GM18520 (cell line): ENCODE data around the gene NCDN.
A peak's percentile ranks its signal among the peaks of the same experiment; 100 is the strongest.

ENCODE experiments used
- ATAC-seq: cut with Tn5 transposase; IDR thresholded peaks from one replicate; pipeline ENCODE4 v1.9.1; 2021; ENCODE audit not compliant: unreplicated experiment

The NCDN gene, protein sequence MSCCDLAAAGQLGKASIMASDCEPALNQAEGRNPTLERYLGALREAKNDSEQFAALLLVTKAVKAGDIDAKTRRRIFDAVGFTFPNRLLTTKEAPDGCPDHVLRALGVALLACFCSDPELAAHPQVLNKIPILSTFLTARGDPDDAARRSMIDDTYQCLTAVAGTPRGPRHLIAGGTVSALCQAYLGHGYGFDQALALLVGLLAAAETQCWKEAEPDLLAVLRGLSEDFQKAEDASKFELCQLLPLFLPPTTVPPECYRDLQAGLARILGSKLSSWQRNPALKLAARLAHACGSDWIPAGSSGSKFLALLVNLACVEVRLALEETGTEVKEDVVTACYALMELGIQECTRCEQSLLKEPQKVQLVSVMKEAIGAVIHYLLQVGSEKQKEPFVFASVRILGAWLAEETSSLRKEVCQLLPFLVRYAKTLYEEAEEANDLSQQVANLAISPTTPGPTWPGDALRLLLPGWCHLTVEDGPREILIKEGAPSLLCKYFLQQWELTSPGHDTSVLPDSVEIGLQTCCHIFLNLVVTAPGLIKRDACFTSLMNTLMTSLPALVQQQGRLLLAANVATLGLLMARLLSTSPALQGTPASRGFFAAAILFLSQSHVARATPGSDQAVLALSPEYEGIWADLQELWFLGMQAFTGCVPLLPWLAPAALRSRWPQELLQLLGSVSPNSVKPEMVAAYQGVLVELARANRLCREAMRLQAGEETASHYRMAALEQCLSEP

DNA sequence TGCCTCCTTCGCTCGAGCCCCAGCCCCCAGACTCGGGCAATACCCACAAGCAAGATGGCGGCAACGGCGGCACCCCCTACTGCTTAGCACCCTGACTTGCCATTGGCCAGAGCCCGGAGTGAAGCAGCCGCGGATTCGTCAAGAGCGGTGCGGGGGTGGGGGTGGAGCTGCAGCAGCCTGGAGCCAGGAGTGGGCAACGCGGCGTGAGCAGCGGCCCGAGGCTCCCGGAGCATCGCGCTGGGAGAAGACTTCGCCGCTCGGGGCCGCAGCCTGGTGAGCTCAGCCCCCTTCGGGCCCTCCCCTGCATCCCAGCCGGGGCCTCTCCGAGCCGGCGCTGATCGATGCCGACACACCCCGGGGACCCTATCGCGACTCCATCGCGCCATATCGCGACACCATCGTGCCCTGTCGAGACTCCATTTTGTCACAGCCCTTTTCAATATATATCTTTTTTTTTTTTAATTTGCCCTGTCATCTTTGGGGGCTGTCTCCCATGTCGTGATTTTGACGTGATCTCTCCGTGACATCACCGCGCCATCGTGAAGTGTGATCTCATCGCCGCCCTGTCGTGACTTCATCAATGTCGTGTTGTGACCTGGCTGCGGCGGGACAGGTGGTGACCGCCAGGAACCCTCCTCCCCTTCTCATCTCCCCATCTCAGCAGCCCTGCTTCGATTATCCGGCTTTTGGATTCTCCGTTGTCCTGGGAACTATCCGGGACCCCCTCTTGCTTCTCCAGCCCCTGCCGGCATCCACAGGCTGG is at the start of gene NCDN:
Gene NCDN, plus strand, starts transcription at position 189 of the 763 bp plus-strand sequence. Its CDS starts 392 bp downstream, at position 581.
- ATAC-seq: peak; percentile 54

DNA sequence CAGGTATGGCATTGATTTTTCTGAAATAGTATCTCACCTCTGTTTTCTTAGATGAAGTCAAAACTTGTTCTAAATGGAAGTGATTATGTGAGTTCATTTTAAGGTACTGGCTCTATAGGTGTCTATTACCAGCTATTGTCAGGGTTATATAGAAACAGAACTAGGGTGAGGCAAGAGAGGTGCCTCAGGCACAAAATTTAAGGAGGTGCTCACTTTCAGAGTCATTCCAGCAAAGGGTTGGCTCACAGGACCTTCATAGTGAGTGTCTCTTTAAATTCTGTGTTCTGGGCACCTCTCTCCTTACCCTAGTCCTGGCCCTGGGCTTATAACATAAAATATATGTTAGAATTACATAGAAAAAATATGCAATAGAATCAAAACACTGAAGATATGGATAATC is 49.7 kb upstream of the NCDN start:
- ATAC-seq: no peak

DNA sequence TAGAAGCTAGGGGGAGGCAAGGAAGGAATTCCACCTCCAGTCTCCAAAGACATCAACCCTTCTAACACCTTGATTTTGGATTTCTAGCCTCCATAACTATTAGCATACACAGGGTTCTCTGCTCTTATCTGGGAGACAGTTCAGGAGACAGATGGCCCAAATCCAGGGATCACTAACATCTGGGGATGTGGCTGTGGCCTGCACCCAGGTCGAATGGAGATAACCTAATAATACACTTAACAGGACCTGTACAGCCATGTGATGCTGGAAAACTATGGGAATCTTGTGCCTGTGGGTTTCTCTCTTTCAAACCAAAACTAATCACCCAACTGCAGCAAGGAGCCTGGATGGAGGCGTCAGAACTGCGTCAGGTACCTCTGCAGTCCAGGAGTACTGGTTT is 48.0 kb upstream of the NCDN start:
- ATAC-seq: no peak

DNA sequence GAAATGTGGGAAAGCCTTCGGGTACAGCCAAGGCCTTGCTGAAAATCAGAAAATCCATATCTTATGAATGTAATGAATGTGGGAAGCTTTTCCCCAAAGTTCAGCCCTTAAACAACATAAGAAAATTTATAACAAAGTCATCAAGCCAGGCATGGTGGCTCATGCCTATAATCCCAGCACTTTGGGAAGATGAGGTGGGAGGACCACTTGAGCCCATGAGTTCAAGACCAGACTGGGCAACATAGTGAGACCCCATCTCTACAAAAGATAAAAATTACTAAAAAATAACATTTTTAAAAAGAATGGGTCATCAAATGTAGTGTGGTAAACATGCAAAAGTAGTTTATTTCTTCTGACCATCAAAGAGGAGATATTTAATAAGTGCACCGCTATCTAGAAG is 46.3 kb upstream of the NCDN start:
- no peak for ATAC-seq

DNA sequence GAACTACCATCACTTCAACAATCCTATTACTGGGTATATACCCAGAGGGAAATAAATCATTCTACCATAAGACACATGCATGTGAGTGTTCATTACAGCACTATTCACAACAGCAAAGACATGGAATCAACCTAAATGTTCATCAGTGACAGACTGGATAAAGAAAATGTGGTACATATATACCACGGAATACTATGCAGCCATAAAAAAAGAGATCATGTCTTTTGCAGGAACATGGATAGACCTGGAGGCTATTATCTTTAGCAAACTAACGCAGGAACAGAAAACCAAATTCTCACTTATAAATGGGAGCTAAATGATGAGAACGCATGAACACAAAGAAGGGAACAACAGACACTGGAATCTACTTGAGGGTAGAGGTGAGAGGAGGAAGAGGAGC is 39.4 kb upstream of the NCDN start:
- no peak for ATAC-seq

DNA sequence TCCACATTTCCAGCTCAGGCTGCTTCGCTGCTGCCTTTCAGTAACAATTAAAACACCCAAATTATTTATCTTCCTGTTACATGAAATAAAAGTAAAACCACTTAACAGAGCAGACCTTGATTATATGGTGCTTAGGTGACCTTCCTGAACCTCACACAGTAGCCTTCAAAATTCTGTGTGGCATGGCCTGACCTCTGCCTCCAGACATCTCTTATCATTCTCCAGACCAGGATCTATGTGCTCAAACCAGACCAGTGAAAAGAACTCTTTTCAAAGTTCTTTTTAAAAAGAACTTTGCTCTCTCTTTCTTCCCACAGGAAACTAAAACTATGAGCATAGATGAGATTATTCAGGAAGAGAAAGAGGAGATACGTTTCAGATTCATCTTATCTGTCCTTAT is 38.2 kb upstream of the NCDN start:
- ATAC-seq: no peak

DNA sequence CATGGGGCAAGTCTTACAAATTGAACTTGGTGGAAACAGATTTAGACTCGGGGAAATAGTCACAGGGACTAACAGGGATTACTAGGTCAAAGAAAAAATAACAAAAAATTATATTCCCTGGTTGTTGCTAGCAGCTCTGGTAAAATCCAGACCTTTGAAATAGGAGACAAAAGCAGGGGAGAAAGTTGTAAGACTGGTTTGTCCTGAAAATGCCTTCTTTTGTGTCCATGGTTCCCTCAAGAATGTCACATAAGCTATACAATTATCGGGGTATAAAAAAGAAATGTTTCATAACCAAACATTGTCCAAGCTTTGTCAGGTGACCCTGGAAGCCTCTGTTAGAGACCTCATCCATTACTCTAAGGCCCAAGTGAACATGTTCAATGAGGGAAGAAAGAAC is 33.5 kb upstream of the NCDN start:
- no peak for ATAC-seq

DNA sequence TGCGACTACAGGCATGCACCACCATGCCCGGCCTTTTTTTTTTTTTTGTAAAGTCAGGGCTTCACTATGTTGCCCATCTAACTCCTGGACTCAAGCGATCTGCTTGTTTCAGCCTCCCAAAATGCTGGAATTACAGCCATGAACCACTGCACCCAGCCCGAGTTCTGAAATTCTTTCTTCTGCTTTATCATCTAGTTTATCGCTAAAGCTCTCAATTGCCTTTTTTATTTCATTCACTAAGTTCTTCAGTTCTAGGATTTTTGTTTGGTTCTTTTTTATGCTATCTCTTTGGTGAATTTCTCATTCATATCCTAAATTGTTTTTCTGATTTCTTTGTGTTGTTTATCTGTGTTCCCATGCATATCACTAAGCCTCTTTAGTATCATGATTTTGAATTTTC is 27.4 kb upstream of the NCDN start:
- no peak for ATAC-seq

DNA sequence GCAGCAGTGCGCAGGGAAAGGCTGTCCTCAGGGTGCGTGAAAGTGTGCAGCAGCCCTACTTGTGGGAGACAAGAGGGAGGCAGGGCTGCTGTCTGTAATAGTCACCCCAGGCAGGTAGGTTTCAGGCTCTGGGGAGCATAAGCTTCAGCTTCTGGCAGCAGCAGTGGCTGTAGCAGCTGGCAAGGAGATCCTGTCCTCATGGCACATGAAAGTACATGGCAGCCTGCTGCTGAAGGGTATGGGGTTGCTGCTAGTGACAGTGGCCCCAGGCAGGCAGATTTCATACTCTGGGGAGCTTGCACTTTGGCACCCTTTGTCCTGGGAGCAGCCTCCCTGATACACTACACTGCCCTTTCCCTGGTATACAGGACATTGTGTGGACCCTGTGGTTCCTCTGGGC is 26.7 kb upstream of the NCDN start:
- ATAC-seq: no peak

DNA sequence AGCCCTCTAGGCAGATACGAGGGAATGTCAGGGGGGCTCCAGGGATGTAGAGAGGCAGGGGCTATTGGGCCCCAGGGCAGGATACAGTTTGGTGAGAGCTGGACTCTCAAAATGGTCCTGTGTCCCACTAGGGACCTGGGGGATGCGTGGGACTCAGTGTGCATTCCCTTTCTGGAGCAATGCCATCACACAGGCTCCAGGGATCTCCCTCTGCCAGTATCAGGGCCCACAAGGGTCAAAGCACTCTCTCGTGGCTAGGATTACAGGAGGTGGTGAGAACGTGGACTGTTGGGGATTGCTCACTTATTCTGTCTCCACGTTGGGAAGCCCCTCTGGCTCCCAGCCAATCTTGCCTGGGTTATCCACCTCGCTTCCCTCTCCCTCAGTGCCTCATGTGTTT is 26.2 kb upstream of the NCDN start:
- ATAC-seq: no peak

DNA sequence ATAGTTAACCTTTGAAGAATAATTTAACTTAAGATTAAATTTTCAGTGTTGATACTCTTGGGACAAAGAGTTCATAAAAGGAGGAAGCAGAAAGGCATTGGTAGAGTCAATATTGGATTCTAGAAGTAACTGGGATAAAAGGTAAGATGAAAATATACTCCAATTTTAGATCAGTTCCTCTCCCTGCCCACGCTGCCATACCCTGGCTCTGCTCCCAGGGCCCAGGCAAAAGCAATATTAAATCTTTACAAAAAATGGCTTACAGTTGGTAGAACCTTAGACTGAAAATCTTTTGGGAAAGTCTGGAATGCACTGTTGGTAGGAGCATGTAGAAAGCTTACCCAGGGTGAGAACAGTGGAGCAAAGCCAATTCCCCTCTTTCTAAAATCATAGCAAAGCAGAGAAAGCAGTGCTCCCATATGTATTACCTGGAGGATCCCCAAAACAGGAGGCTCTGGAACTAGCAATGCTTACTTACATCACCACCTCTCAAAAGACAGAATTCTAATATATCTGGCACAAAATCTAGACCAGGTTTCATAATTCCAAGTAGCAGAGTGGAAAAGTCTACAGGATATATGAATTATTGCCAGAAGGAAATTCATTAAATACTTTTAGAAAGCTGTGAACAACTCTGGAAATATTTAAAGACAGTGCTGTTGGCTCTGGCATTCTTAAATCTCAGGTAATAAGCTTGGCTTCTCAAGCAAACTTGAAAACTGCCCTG is 24.9 kb upstream of the NCDN start:
- ATAC-seq: no peak

DNA sequence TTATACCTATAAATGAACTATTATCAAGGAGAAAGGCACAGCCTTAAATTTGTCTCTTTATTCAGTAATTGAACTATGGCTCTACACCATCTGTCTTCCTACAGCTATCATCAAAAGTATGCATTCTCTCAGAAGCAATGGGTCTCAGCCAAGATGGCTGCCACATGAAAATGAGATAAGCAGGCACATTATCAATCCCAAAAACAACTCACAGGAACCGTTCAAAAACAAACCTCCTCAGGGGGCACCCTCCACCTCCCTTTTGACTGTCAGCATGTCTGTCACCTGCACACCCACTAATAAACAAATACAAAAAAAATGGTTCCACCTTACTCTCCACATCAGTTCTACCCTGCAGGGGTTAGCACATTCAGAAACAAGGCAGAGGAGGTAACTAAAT is 24.0 kb upstream of the NCDN start:
- no peak for ATAC-seq

DNA sequence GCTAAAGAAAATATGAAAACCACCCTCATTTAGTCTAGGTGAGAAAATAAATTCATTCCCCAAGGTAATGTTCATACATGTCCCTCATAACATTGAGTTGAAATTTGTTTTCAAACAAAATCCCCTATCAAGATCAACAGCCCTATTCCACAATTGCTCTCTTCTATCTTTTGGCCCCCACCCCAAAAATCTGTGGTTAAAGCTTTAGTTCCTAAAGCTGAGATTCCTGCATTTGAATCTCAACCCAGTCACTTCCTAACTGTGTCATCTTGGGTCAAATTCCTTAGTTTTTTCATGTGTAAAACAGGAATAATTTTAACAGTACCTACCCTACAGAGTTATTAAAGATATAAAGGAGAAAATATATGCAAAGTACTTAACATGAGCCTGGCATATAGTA is 22.4 kb upstream of the NCDN start:
- ATAC-seq: no peak

DNA sequence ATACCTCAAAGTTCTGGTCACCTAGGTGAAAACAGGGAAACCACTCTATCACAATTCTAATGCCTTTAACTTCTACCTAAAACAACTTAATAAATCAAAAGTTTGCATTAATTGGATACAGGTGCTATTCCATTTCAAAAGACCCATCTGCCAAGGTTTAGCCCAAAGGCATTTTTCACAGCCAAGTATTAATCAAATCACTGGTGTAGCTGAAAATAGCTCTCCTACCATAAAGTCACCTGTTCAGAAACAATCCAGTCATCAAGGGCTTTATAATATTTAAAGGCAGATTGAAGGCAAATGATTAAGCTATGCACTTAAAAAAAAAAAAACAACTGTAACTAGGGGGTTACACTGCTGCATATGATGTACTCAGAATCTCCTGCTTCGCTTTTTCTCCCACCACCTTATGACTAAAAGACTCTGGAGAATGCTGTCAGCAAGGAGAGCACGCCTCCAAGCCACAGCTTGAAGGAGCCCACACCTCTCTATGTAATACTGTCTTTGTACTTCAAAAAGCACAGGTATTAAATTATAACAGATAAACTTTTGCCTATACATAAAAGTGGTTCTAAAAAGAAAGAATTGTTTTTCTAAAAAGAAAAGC is 20.9 kb upstream of the NCDN start:
- ATAC-seq: no peak

DNA sequence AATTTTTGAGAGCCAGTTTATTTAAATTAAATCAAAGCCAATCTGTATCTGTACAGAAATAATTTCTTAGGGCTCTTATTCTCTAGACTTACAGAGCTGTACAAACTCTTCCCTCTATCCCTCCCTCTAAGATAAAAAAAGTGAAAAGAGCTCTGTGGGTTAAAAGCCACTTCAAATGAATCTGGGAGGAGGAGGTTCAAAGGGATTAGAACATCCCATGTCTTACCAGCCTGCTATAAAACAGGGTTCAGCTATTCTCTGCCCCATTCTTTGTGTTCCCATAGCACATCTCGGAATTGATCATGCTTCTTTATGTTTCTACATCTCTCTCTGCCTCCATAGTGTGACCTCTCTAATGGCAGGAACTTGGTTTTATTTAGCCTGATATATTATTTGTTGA is 19.8 kb upstream of the NCDN start:
- no peak for ATAC-seq

DNA sequence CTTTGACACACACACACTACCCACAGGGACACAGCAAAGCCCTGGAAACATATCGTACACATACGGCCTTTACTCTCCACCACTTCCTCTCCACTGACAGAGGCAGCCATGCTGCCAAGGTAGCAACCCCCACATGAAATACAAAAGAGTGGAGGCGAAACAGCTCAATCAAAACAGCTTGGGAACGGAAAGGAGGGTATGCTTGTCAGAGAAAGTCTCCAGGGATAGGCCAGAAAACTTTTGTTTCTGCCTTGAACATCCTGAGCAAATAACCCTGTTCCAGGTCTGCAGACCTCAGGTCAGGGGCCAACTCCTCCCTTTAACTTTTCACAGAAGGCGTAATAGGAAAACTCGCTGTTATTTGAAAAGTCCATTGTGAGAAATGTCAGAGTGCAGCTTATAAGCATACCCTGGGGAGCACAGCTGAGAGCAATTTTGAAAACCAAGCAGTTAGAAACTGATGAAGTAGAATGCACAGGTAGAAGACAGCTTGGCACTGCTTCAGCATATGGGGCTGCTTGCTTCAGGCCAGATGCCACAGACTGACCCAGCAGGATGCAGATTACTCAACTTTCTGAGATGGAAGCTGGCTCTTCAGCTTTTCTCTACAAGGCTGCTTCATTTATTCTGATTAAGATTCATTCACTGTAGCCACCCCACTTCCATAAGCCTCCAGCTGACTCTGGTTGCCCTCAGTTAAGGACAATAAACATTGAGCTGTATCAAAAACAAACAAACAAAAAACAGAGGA is 18.4 kb upstream of the NCDN start:
- ATAC-seq: no peak

DNA sequence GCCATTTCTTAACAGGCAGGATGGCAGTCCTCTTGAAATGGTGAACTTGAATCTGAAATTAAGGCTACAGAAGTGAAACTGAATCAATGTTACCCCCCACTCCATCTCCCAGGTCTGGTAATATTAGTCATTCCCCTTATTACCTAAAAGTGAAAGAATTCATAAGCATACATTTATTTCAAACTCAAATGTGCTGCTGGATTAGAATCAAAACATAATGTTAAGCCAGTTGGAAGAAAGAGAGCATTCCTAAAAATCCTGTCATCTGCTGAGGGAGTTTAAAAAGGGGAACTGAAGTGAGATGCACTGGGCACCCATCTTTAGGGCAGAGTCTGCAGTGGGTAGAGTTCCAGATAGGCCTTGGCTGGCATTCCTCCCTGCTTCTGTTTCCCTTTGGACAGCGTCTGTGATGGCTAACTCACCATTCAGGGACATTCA is 17.8 kb upstream of the NCDN start:
- ATAC-seq: no peak

DNA sequence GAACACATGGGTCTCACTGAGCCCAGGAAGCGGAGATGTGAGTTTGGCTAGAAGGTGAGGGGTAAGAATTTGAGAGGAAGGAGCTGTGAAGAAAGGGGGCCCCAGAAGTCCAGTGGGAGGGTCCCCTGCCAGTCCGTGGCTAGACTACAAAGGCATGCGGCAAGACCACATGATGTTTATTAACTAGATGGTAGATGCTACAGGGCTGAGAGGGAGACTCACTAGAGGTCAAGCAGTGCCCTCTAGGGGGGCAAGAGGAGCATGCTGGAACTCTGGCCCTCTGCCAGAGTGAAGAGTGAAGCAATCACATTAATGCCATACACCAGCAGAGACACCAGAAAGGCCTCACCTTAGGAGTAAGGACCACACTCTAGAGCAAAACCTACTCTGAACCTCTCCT is 12.6 kb upstream of the NCDN start:
- ATAC-seq: no peak

DNA sequence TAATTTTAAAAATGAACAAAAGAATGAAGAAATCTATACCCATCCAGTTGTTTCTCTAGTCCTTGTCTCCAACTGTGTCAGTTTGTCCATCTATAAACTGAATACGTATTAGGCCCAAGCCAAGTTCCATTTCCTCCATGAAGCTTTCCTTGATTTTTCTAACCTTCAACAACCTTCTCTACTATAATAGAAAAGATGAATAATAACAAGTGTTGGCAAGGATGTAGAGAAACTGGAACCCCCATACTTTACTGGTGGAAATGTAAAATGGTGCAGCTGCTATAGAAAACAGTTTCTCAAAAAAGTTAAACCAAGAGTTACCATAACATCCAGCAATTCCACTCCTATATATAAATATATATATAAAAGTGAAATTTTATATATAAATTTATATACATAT is 11.0 kb upstream of the NCDN start:
- no peak for ATAC-seq

DNA sequence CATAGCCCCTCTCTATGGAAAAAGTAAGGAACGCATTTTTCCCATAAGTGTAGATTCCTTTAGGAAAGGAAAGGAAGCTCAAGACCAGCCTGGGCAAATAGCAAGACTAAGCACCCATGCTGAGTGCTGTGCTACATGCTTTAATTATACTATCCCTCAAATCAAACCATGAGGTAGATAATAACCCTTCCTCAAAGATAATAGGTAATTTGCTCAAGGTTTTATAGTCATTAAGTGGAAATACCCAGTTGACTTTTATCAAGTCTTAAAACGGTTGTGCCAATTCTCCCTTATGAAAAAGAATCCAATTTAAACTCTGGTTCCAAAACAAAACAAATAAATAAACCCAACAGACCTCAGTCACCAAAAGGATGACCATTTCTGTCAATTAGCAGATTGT is 3.7 kb upstream of the NCDN start:
- no peak for ATAC-seq
